ENCODE results near the gene FBXO48.

FBXO48 gene

DNA sequence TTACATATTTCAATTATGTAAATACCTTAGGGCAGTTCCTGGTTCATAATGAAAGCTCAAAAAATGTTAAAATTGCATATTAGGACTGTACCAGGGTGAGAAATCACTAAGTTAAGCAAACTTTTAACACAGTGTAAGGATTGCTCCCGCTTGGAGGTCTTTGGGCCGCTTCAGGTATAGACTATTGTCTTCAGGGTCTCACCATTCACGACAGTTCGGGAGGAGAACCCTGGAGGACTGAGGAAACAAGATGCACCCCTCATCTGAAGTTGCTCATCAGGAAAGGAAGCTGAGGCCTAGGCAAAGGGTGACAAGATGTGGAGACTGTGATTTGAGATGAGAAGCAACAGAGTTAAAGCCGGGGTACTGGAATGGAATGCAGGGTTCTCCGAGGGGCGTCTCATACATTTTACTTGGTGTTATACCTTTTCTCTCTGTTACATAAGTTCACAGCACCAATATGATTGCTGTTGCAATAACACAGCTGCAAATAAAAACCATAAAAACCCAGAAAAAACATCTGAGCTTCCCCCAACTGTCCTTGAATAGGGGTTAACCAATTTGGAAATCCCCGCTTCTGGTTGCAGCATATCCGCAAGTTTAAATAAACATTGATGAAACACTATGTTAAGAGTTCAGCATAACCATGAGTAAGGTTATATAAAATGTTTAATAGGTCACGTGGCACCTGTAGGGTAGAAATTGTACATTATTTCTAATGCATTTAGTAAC, 40.1 kb downstream of the FBXO48 start:
- peak overlapping the region in 1 of 2 donors; percentile 38 for H3K27ac ChIP-seq (ENCODE audit: low read depth in 2 of 2, low read length in 2 of 2)
- peaks cover 3 to 8% of the 10 kb centered on the region in 2 donors for H3K4me1 ChIP-seq (ENCODE audit: control insufficient read depth in 2 of 2, insufficient read depth in 2 of 2, low read length in 2 of 2)
- no peaks in the 10 kb centered on the region for H3K27me3 ChIP-seq (ENCODE audit: control insufficient read depth in 2 of 2, insufficient read depth in 2 of 2, low read length in 2 of 2)

DNA sequence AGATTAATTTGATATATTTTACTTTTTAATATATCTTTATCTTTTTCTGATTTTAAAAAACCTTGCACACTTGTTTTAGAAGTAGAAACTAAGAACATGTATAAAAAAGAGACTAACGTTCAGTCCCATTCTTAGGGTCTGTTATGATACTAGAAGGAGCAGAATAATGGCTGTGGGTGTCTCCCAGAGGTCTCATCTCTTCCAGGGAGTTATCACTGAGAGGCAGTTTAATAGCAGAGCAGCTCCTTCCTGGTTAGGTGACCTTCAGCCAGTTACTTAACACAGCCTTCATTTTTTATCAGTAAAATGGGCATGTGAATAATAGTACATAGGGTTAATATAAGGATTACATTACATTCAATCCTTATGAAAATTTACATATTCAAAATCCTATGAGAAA, 40.6 kb downstream of the FBXO48 start:
- Histone ChIP-seq H3K9me3 (ENCODE audit: control insufficient read depth in 2 of 2, low read length in 2 of 2) (no peaks in the 10 kb centered on the region), H3K4me1 (ENCODE audit: control insufficient read depth in 2 of 2, insufficient read depth in 2 of 2, low read length in 2 of 2) (peaks cover 3 to 8% of the 10 kb centered on the region in 2 donors), H3K27me3 (ENCODE audit: control insufficient read depth in 2 of 2, insufficient read depth in 2 of 2, low read length in 2 of 2) (no peaks in the 10 kb centered on the region), H3K9ac (ENCODE audit: low read depth in 1 of 2, low read length in 2 of 2) (no peak overlapping the region), H3K4me3 (ENCODE audit: low read length in 2 of 2) (no peak overlapping the region), H3K27ac (ENCODE audit: low read depth in 2 of 2, low read length in 2 of 2) (no peak overlapping the region), H3K36me3 (ENCODE audit: control insufficient read depth in 2 of 2, insufficient read depth in 2 of 2, low read length in 2 of 2) (no peaks in the 10 kb centered on the region)

More for the DNA sequence above, 40.1 kb downstream of the FBXO48 start:
- Histone ChIP-seq H3K4me3 (ENCODE audit: low read length in 2 of 2) (no peak overlapping the region), H3K36me3 (ENCODE audit: control insufficient read depth in 2 of 2, insufficient read depth in 2 of 2, low read length in 2 of 2) (no peaks in the 10 kb centered on the region), H3K9me3 (ENCODE audit: control insufficient read depth in 2 of 2, low read length in 2 of 2) (no peaks in the 10 kb centered on the region), H3K9ac (ENCODE audit: low read depth in 1 of 2, low read length in 2 of 2) (no peak overlapping the region)

DNA sequence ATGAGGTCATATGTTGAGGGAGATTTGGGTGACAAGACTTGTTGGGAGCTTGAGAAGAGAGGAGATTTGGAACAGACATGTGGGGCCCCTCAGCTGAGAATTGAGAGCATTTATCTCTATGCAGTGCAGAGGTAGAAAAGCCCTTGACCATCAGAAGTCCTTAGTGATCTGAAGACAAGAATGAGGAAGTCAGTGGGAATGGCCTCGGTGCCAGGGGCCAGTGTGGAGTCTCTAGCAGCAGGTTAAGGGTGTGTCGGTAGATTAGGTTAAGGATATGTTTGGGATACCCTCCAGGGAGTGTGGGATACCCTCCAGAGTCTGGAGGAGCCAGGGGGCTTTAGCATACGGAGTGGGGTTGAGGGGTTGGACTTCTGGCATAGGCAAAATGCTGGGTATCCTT, 41.6 kb downstream of the FBXO48 start:
- Histone ChIP-seq H3K4me3 (ENCODE audit: low read length in 2 of 2) (no peak overlapping the region), H3K9ac (ENCODE audit: low read depth in 1 of 2, low read length in 2 of 2) (no peak overlapping the region), H3K27ac (ENCODE audit: low read depth in 2 of 2, low read length in 2 of 2) (no peak overlapping the region), H3K4me1 (ENCODE audit: control insufficient read depth in 2 of 2, insufficient read depth in 2 of 2, low read length in 2 of 2) (peaks cover 3 to 8% of the 10 kb centered on the region in 2 donors), H3K27me3 (ENCODE audit: control insufficient read depth in 2 of 2, insufficient read depth in 2 of 2, low read length in 2 of 2) (no peaks in the 10 kb centered on the region), H3K36me3 (ENCODE audit: control insufficient read depth in 2 of 2, insufficient read depth in 2 of 2, low read length in 2 of 2) (no peaks in the 10 kb centered on the region), H3K9me3 (ENCODE audit: control insufficient read depth in 2 of 2, low read length in 2 of 2) (no peaks in the 10 kb centered on the region)

DNA sequence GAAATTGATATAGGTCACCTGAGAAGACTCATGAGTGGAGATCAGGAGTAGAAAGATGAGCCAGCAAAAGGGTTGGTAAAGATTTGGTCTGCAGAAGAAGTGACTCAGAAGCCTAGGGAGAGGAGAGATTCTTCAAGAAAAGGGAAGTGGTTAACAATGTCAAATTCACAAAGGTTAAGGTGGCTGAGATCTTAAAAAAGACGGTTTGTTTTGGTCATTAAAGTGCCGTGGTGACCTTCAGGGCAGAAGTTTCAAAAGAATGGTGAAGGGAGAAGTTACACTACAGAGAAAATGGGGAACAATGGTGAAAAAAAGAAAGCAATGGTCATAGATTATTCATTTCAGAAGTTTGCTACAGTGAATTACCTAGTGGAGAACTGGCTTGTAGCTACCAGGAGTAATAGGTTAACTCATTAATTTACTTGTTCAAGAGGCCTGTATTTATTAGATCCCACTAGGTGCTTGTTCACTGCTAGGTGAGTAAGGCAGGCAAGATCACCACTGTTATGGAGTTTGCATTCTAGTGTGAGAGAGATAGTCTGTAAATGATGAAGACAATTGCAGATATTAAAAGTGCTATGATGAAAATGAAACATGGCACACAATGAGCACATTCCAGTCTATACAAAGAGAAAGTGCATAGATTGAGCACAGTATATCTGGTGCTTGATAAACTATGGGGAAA, 43.0 kb downstream of the FBXO48 start:
- no peaks in the 10 kb centered on the region for H3K9me3 ChIP-seq (ENCODE audit: control insufficient read depth in 2 of 2, low read length in 2 of 2)
- H3K4me3 ChIP-seq (ENCODE audit: low read length in 2 of 2), result no peak overlapping the region
- H3K27ac ChIP-seq (ENCODE audit: low read depth in 2 of 2, low read length in 2 of 2), result no peak overlapping the region
- no peaks in the 10 kb centered on the region for H3K36me3 ChIP-seq (ENCODE audit: control insufficient read depth in 2 of 2, insufficient read depth in 2 of 2, low read length in 2 of 2)
- H3K4me1 ChIP-seq (ENCODE audit: control insufficient read depth in 2 of 2, insufficient read depth in 2 of 2, low read length in 2 of 2), result peaks cover 3 to 8% of the 10 kb centered on the region in 2 donors
- no peak overlapping the region for H3K9ac ChIP-seq (ENCODE audit: low read depth in 1 of 2, low read length in 2 of 2)
- no peaks in the 10 kb centered on the region for H3K27me3 ChIP-seq (ENCODE audit: control insufficient read depth in 2 of 2, insufficient read depth in 2 of 2, low read length in 2 of 2)

DNA sequence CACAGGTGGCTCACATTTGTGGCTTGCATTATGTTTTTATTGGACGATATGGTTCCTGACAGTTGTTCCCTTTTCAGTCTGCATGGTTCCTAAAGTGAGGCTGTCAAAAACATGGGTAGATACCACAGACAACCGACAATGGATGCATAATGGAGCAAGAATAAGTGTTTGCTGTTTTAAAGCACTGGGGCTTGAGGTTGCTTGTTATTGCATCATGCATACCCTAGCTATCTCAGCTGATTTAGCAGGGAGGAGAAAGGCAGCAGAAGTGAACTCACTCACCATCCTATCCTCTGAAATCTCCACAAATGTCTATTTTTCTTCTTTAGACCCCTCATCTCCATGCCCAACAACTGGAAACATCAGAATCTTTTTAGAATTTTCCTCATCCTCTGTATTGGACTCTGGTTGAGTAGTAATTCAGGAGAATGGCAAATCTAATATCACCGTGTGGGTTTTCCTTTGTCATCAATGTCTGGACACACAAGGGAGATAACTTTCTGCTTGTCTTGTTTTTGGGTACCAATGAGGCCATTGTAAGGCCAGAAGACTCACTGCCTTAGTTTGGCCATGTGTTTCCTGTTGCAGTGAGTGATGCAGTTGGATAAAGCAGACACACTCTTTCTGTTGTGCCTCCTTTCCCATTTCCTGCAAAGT, 46.7 kb downstream of the FBXO48 start:
- Histone ChIP-seq H3K27ac (ENCODE audit: low read depth in 2 of 2, low read length in 2 of 2) (no peak overlapping the region), H3K4me3 (ENCODE audit: low read length in 2 of 2) (no peak overlapping the region), H3K27me3 (ENCODE audit: control insufficient read depth in 2 of 2, insufficient read depth in 2 of 2, low read length in 2 of 2) (no peaks in the 10 kb centered on the region), H3K4me1 (ENCODE audit: control insufficient read depth in 2 of 2, insufficient read depth in 2 of 2, low read length in 2 of 2) (no peaks in the 10 kb centered on the region), H3K36me3 (ENCODE audit: control insufficient read depth in 2 of 2, insufficient read depth in 2 of 2, low read length in 2 of 2) (no peaks in the 10 kb centered on the region), H3K9ac (ENCODE audit: low read depth in 1 of 2, low read length in 2 of 2) (no peak overlapping the region), H3K9me3 (ENCODE audit: control insufficient read depth in 2 of 2, low read length in 2 of 2) (no peaks in the 10 kb centered on the region)

DNA sequence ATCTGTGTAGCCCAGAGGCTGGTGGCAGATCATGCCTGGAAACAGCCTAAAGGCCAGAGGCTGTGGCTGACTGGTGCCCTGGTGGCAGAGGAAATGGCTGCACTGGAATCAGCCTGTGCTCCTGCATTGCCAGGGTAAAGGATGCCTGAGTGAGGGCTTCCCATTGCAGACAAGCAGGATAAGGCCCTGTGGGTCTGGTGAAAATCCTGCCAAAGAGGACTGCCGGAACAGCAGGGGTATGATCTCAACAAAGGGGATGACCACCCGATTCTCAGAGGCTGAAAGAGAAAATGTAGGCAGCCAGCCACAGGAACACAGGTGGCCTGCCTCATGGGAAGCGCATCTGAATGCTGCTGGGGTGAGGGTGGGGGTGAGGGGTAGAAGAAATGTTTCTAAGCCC, 48.2 kb downstream of the FBXO48 start:
- Histone ChIP-seq H3K27me3 (ENCODE audit: control insufficient read depth in 2 of 2, insufficient read depth in 2 of 2, low read length in 2 of 2) (no peaks in the 10 kb centered on the region), H3K4me3 (ENCODE audit: low read length in 2 of 2) (no peak overlapping the region), H3K27ac (ENCODE audit: low read depth in 2 of 2, low read length in 2 of 2) (no peak overlapping the region), H3K9me3 (ENCODE audit: control insufficient read depth in 2 of 2, low read length in 2 of 2) (no peaks in the 10 kb centered on the region), H3K4me1 (ENCODE audit: control insufficient read depth in 2 of 2, insufficient read depth in 2 of 2, low read length in 2 of 2) (no peaks in the 10 kb centered on the region), H3K36me3 (ENCODE audit: control insufficient read depth in 2 of 2, insufficient read depth in 2 of 2, low read length in 2 of 2) (no peaks in the 10 kb centered on the region), H3K9ac (ENCODE audit: low read depth in 1 of 2, low read length in 2 of 2) (no peak overlapping the region)

DNA sequence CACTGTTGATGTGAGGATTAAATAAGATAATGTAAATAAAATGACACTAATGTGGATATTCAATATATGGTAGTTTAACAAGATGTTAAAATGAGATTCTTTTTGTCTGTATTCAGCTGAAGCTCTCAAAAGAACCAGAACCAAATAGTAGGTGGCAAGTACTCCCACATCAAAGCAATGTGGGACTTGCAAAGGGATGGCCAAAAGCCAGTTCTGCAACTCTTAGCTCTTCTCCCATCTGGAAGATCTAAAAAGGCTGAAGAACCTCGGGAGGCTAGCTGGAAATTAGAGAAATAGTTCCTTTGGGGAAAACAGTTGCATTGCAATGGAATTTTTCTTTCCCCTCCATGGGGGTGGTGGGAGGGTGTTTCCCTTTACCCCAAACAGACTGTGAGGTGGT, 48.7 kb downstream of the FBXO48 start:
- no peak overlapping the region for H3K27ac ChIP-seq (ENCODE audit: low read depth in 2 of 2, low read length in 2 of 2)
- no peaks in the 10 kb centered on the region for H3K27me3 ChIP-seq (ENCODE audit: control insufficient read depth in 2 of 2, insufficient read depth in 2 of 2, low read length in 2 of 2)
- H3K4me1 ChIP-seq (ENCODE audit: control insufficient read depth in 2 of 2, insufficient read depth in 2 of 2, low read length in 2 of 2), result no peaks in the 10 kb centered on the region

DNA sequence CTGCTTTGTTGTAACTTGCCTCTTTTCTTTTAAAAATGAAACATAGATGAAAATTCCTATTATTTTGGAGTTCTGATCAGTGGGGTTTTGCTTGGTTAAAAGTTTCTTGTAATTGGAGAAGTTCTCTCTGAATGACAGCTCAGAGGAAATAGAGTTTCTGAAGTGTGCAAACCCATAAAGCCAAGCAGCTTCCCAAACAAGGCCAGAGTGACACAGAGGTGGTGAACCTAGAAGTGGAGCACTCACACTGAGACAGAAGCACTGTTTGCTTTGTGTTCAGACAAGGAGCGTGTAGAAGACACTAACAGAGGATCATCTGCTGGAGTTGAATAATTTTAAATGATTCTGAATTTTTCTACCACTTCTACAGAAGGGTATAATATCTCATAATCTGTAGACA, 49.2 kb downstream of the FBXO48 start:
- Histone ChIP-seq H3K27me3 (ENCODE audit: control insufficient read depth in 2 of 2, insufficient read depth in 2 of 2, low read length in 2 of 2) (no peaks in the 10 kb centered on the region), H3K4me3 (ENCODE audit: low read length in 2 of 2) (no peak overlapping the region), H3K4me1 (ENCODE audit: control insufficient read depth in 2 of 2, insufficient read depth in 2 of 2, low read length in 2 of 2) (no peaks in the 10 kb centered on the region), H3K36me3 (ENCODE audit: control insufficient read depth in 2 of 2, insufficient read depth in 2 of 2, low read length in 2 of 2) (no peaks in the 10 kb centered on the region), H3K9ac (ENCODE audit: low read depth in 1 of 2, low read length in 2 of 2) (no peak overlapping the region), H3K27ac (ENCODE audit: low read depth in 2 of 2, low read length in 2 of 2) (no peak overlapping the region), H3K9me3 (ENCODE audit: control insufficient read depth in 2 of 2, low read length in 2 of 2) (no peaks in the 10 kb centered on the region)

More for the DNA sequence above, 48.7 kb downstream of the FBXO48 start:
- Histone ChIP-seq H3K9me3 (ENCODE audit: control insufficient read depth in 2 of 2, low read length in 2 of 2) (no peaks in the 10 kb centered on the region), H3K36me3 (ENCODE audit: control insufficient read depth in 2 of 2, insufficient read depth in 2 of 2, low read length in 2 of 2) (no peaks in the 10 kb centered on the region), H3K4me3 (ENCODE audit: low read length in 2 of 2) (no peak overlapping the region), H3K9ac (ENCODE audit: low read depth in 1 of 2, low read length in 2 of 2) (no peak overlapping the region)

DNA sequence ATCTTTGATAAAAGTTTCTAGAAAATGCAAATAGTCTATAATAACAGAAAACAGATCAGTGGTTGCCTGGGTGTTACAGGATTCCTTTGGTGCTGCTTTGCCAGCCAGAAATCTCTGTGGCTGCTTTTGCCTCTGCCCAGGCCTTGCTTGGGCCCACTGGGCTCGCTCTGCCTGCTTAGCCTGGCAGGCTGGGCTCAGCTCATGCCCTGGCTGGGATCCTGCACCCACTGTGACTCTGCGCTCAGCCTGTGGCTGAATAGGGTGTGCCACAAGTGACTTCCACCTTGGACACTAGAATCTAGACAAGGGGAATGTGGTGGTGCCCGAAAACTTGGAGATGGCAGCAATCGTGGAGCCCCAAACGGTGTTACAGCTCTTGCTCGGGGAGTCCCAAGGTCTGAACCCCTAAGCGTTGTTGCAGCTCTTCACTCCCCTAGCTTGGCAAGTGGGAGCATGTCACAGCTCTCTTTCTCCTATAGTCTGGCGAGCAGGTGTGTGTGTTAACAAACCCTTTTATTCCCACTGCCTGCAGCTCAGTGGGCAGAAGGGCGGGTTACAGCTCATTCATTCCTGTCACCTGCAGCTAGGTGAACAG, 50.9 kb downstream of the FBXO48 start:
- no peaks in the 10 kb centered on the region for H3K9me3 ChIP-seq (ENCODE audit: control insufficient read depth in 2 of 2, low read length in 2 of 2)
- H3K27me3 ChIP-seq (ENCODE audit: control insufficient read depth in 2 of 2, insufficient read depth in 2 of 2, low read length in 2 of 2), result no peaks in the 10 kb centered on the region
- no peaks in the 10 kb centered on the region for H3K4me1 ChIP-seq (ENCODE audit: control insufficient read depth in 2 of 2, insufficient read depth in 2 of 2, low read length in 2 of 2)

DNA sequence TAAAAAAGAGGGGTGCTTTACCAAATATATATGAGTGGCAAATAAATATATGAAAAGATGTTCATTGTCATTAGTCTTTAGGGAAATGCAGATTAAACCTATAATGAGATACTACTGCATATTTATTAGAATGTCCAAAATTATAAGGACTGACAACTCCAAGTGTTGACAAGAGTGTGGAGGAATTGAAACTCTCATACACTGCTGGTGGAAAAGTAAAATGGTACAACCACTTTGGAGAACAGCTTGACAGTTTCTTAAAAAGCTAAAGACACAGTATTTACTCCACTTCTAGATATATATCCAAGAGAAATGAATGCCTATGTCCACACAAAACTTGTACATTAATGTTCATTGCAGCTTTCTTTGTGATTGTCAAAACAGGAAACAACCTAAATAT, 51.6 kb downstream of the FBXO48 start:
- H3K36me3 ChIP-seq (ENCODE audit: control insufficient read depth in 2 of 2, insufficient read depth in 2 of 2, low read length in 2 of 2), result no peaks in the 10 kb centered on the region
- no peak overlapping the region for H3K9ac ChIP-seq (ENCODE audit: low read depth in 1 of 2, low read length in 2 of 2)
- no peaks in the 10 kb centered on the region for H3K27me3 ChIP-seq (ENCODE audit: control insufficient read depth in 2 of 2, insufficient read depth in 2 of 2, low read length in 2 of 2)
- no peaks in the 10 kb centered on the region for H3K9me3 ChIP-seq (ENCODE audit: control insufficient read depth in 2 of 2, low read length in 2 of 2)
- H3K4me1 ChIP-seq (ENCODE audit: control insufficient read depth in 2 of 2, insufficient read depth in 2 of 2, low read length in 2 of 2), result no peaks in the 10 kb centered on the region
- H3K4me3 ChIP-seq (ENCODE audit: low read length in 2 of 2), result no peak overlapping the region
- H3K27ac ChIP-seq (ENCODE audit: low read depth in 2 of 2, low read length in 2 of 2), result no peak overlapping the region

More for the DNA sequence above, 50.9 kb downstream of the FBXO48 start:
- no peak overlapping the region for H3K9ac ChIP-seq (ENCODE audit: low read depth in 1 of 2, low read length in 2 of 2)
- no peak overlapping the region for H3K4me3 ChIP-seq (ENCODE audit: low read length in 2 of 2)
- H3K27ac ChIP-seq (ENCODE audit: low read depth in 2 of 2, low read length in 2 of 2), result no peak overlapping the region
- H3K36me3 ChIP-seq (ENCODE audit: control insufficient read depth in 2 of 2, insufficient read depth in 2 of 2, low read length in 2 of 2), result no peaks in the 10 kb centered on the region

All from mucosa of rectum (tissue), 2 donors.